Smooth muscle cell (in vitro differentiated cells): ENCODE results near the gene TNPO2. TPM values are rescaled to one million over a fixed set of nuclear protein-coding genes. Genes with fewer than 3 reads are reported as not detected.

Experiments used
- DNase-seq: peaks from one replicate; lab custom pipeline; 2025; ENCODE audit not compliant: unreplicated experiment; lab: John Stamatoyannopoulos, UW
- H2AFZ ChIP-seq: fragments of 200-600 bp; sonication (generic); 2 replicates; pipeline ENCODE4 v1.6.0; 2016; ENCODE audit warnings: antibody characterized with exemption, low read depth, mild to moderate bottlenecking
- H3F3A ChIP-seq: fragments of 200-600 bp; sonication (generic); 2 replicates; pipeline ENCODE4 v1.6.0; 2017; ENCODE audit warnings: antibody characterized with exemption, low read depth
- H3K27ac ChIP-seq: fragments of 200-600 bp; sonication (generic); 2 replicates; pipeline ENCODE4 v1.5.1; 2016; ENCODE audit warnings: low read depth, mild to moderate bottlenecking
- H3K27me3 ChIP-seq: fragments of 200-600 bp; sonication (generic); 2 replicates; pipeline ENCODE4 v1.6.1; 2016; ENCODE audit warnings: low read depth, mild to moderate bottlenecking
- H3K36me3 ChIP-seq: fragments of 200-600 bp; sonication (generic); 2 replicates; pipeline ENCODE4 v1.5.1; 2016; ENCODE audit warnings: low read depth
- H3K4me1 ChIP-seq: fragments of 200-600 bp; sonication (generic); 2 replicates; pipeline ENCODE4 v1.5.1; 2016; ENCODE audit warnings: low read depth
- H3K4me2 ChIP-seq: fragments of 200-600 bp; sonication (generic); 2 replicates; pipeline ENCODE4 v1.6.0; 2016; ENCODE audit warnings: mild to moderate bottlenecking
- H3K4me3 ChIP-seq: fragments of 200-600 bp; sonication (generic); 2 replicates; pipeline ENCODE4 v1.5.1; 2016; ENCODE audit warnings: mild to moderate bottlenecking
- H3K79me2 ChIP-seq: fragments of 200-600 bp; sonication (generic); 2 replicates; pipeline ENCODE4 v1.6.0; 2016; ENCODE audit warnings: low read depth, mild to moderate bottlenecking
- H3K9ac ChIP-seq: fragments of 200-600 bp; sonication (generic); 2 replicates; pipeline ENCODE4 v1.6.0; 2016; ENCODE audit warnings: low read depth
- H3K9me3 ChIP-seq: fragments of 200-600 bp; sonication (generic); replicated peaks from 2 replicates; pipeline ENCODE4 v1.5.1; 2016; ENCODE audit warnings: low read depth
- H4K20me1 ChIP-seq: fragments of 200-600 bp; sonication (generic); 2 replicates; pipeline ENCODE4 v1.6.0; 2016; ENCODE audit warnings: low read depth
- CTCF ChIP-seq: fragments of 200-600 bp; sonication (generic); IDR thresholded peaks from 2 replicates; pipeline ENCODE4 v1.5.1; 2017; ENCODE audit warnings: borderline replicate concordance, mild to moderate bottlenecking, antibody characterized with exemption; ENCODE audit not compliant: insufficient read depth, poor library complexity, severe bottlenecking
- WGBS: methylation state at CpG from one replicate; pipeline ENCODE4 v1.1.7; 2016; ENCODE audit warnings: low lambda C conversion rate; 5-methylcytosine and 5-hydroxymethylcytosine counted together
- polyA plus RNA-seq: library from polyadenylated mRNA; unstranded; fragments of >200 nt; fragmentation: Nextera tagmentation; extraction: Ambion mirVana; gene quantifications from 2 replicates; pipeline ENCODE4 v1.2.1, GENCODE V29; 2016
- total RNA-seq: library from RNA; depleted of rRNA; stranded (reverse); fragments of >200 nt; gene quantifications from 2 replicates; pipeline ENCODE4 v1.2.3, GENCODE V29; 2014

Gene TNPO2
- total and polyA plus RNA-seq, 2 experiments from 2014 or later, result 8.7 to 45.4 TPM

- H3K9me3 ChIP-seq, result no peaks in the 10 kb centered on the region
- no peaks in the 10 kb centered on the region for H3K36me3 ChIP-seq
- no peak for DNase-seq
- H3K9ac ChIP-seq, result no peak overlapping the region
- TF ChIP-seq CTCF, result no peak
- no peaks in the 10 kb centered on the region for H3K79me2 ChIP-seq
- no peaks in the 10 kb centered on the region for H4K20me1 ChIP-seq
- WGBS, result 44% methylated on average over 13 of the region's 37 CpGs
- peaks cover 13% of the 10 kb centered on the region for H3F3A ChIP-seq
- H2AFZ ChIP-seq, result no peak overlapping the region
- H3K4me3 ChIP-seq, result no peak overlapping the region
- H3K27me3 ChIP-seq, result no peaks in the 10 kb centered on the region
- peaks cover 7% of the 10 kb centered on the region for H3K4me1 ChIP-seq
- H3K27ac ChIP-seq, result no peak overlapping the region
- H3K4me2 ChIP-seq, result peak overlapping the region; percentile 12
Measured at GRCh38 chr19:12769689-12770088, 46.0 kb upstream of the TNPO2 start.

- Histone ChIP-seq H3K9ac (no peak overlapping the region), H3K4me3 (no peak overlapping the region), H3K4me2 (no peak overlapping the region), H4K20me1 (no peaks in the 10 kb centered on the region), H3K27ac (no peak overlapping the region), H3F3A (no peaks in the 10 kb centered on the region), H3K27me3 (no peaks in the 10 kb centered on the region), H3K4me1 (peaks cover 6% of the 10 kb centered on the region), H2AFZ (no peak overlapping the region), H3K79me2 (no peaks in the 10 kb centered on the region), H3K9me3 (no peaks in the 10 kb centered on the region), H3K36me3 (no peaks in the 10 kb centered on the region)
- TF ChIP-seq CTCF, result no peak
- no peak for DNase-seq
- 96% methylated on average over 15 of the region's 15 CpGs for WGBS
Measured at GRCh38 chr19:12767666-12768065, 43.9 kb upstream of the TNPO2 start.

- H3K4me3 ChIP-seq, result no peak overlapping the region
- H3K36me3 ChIP-seq, result no peaks in the 10 kb centered on the region
- H3K4me1 ChIP-seq, result peaks cover 6% of the 10 kb centered on the region
- no peak for TF ChIP-seq CTCF
- no peak overlapping the region for H3K27ac ChIP-seq
- H3K9me3 ChIP-seq, result no peaks in the 10 kb centered on the region
- no peaks in the 10 kb centered on the region for H3F3A ChIP-seq
- WGBS, result 95% methylated on average over 7 of the region's 11 CpGs
- no peaks in the 10 kb centered on the region for H3K79me2 ChIP-seq
- DNase-seq, result no peak
- H2AFZ ChIP-seq, result no peak overlapping the region
- no peaks in the 10 kb centered on the region for H4K20me1 ChIP-seq
- H3K4me2 ChIP-seq, result no peak overlapping the region
- no peaks in the 10 kb centered on the region for H3K27me3 ChIP-seq
- no peak overlapping the region for H3K9ac ChIP-seq
Measured at GRCh38 chr19:12767150-12767549, 43.4 kb upstream of the TNPO2 start.

GRCh38 chr19:12766051-12766521, 42.4 kb upstream of the TNPO2 start:
- Histone ChIP-seq H3K4me2 (peak overlapping the region; percentile 80), H3K27ac (no peak overlapping the region), H3K79me2 (no peaks in the 10 kb centered on the region), H2AFZ (no peak overlapping the region), H4K20me1 (no peaks in the 10 kb centered on the region), H3K4me3 (peak overlapping the region; percentile 58), H3K9ac (no peak overlapping the region), H3F3A (no peaks in the 10 kb centered on the region), H3K9me3 (no peaks in the 10 kb centered on the region), H3K27me3 (no peaks in the 10 kb centered on the region), H3K36me3 (no peaks in the 10 kb centered on the region), H3K4me1 (peaks cover 6% of the 10 kb centered on the region)
- 52% methylated on average over 26 of the region's 30 CpGs for WGBS
- peak; percentile 62 for TF ChIP-seq CTCF
- peak; percentile 33 for DNase-seq
